HUES6 (cell line): Measurements from ENCODE around the gene FGGY.

ENCODE experiments used
- H3K27ac ChIP-seq: 2 replicates; pipeline ENCODE4 v1.7.0; 2013; ENCODE audit warnings: low read depth, mild to moderate bottlenecking, low read length, inconsistent platforms
- H3K27me3 ChIP-seq: 2 replicates; pipeline ENCODE4 v1.6.1; 2013; ENCODE audit warnings: low read length; ENCODE audit not compliant: control insufficient read depth, insufficient read depth
- H3K36me3 ChIP-seq: 2 replicates; pipeline ENCODE4 v1.6.1; 2013; ENCODE audit warnings: low read length; ENCODE audit not compliant: control insufficient read depth, insufficient read depth
- H3K4me1 ChIP-seq: 2 replicates; pipeline ENCODE4 v1.6.1; 2013; ENCODE audit warnings: low read length; ENCODE audit not compliant: control insufficient read depth, insufficient read depth
- H3K4me3 ChIP-seq: 2 replicates; pipeline ENCODE4 v1.5.1; 2013; ENCODE audit warnings: low read depth, low read length
- H3K9ac ChIP-seq: one replicate; pipeline ENCODE4 v1.6.1; 2013; ENCODE audit warnings: mild to moderate bottlenecking, low read length
- H3K9me3 ChIP-seq: 2 replicates; pipeline ENCODE4 v1.6.1; 2013; ENCODE audit warnings: low read depth, low read length; ENCODE audit not compliant: control insufficient read depth, insufficient read depth

The FGGY gene

GRCh38 chr1:59332983-59333382, 36.1 kb downstream of the FGGY start:
- H3K36me3 ChIP-seq = no peaks in the 10 kb centered on the region
- no peak overlapping the region for H3K4me3 ChIP-seq
- no peak overlapping the region for H3K27ac ChIP-seq
- H3K9ac ChIP-seq = no peak overlapping the region
- no peaks in the 10 kb centered on the region for H3K27me3 ChIP-seq
- no peaks in the 10 kb centered on the region for H3K4me1 ChIP-seq
- no peaks in the 10 kb centered on the region for H3K9me3 ChIP-seq

DNA sequence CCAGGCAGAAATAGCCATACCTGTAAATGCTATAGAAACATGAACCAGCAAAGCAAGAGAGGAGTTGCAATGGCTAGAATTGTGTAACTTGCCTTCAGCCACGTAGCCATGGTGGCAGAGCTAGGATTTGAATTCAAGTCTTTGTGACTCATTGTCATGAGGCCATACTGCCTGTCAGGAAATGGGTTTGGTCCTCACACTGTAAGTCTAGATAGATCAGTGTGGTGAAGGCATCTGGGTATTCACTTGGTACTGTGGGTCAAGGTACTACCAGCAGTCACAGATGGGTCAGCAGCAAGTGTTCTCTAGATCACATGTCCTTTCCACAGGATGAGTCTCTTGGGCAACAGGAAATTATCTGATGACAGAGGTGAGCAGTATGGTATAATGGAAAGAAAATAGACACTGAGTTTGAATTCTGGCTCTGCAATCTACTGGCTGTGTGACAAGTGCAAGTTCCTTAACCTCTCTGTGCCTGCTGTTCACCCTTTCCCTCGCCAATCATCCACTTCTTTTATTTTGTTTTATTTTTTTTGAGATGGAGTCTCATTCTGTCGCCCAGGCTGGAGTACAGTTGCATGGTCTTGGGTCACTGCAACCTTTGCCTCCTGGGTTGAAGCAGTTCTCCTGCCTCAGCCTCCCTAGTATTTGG, 36.9 kb downstream of the FGGY start:
- Histone ChIP-seq H3K27me3 (no peaks in the 10 kb centered on the region), H3K9me3 (no peaks in the 10 kb centered on the region), H3K27ac (no peak overlapping the region), H3K9ac (no peak overlapping the region), H3K36me3 (no peaks in the 10 kb centered on the region), H3K4me3 (no peak overlapping the region), H3K4me1 (no peaks in the 10 kb centered on the region)

DNA sequence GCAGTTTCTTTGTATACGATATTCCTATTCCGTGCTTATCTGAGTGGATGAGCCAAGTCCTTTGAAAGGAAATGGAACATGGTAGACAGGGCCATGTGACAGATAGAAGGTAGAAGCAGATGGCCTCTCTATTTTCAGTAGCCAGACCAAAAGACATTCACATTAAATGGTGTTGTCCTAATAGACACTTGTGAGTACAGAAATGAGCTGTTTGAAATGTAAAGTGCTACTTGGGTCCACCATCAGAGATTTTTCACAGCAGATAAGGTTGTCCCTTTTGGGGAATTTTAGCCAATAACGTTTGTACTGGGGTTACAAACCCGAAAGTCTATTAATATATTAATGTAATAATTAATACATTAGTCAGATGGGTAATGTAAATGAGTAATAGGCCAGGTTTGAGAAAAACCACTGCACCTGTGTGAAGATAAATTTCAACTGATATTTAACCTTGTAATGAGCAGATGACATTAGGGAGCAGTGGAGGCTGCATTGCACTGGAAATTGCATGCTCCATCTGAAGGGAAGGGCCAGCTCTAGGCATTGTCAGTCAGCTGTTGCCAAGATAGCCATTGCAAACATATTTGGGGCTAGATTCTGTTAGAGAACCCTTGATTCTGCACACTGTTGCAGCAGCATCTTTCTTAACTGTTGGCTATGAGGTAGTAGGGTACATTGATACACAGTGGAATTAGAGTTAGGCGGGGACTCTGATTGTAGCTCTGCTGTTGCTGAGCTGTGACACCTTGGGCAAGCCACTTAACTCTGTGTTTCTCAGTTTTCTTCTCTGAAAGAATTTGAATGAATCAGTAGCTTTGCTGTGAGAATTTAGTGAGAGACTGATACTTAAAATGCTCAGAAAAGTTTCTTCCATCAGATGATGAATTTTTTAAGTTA, 43.8 kb downstream of the FGGY start:
- H3K27me3 ChIP-seq = no peaks in the 10 kb centered on the region
- no peak overlapping the region for H3K27ac ChIP-seq
- no peak overlapping the region for H3K9ac ChIP-seq
- no peaks in the 10 kb centered on the region for H3K4me1 ChIP-seq
- H3K36me3 ChIP-seq = no peaks in the 10 kb centered on the region
- no peaks in the 10 kb centered on the region for H3K9me3 ChIP-seq
- H3K4me3 ChIP-seq = no peak overlapping the region

DNA sequence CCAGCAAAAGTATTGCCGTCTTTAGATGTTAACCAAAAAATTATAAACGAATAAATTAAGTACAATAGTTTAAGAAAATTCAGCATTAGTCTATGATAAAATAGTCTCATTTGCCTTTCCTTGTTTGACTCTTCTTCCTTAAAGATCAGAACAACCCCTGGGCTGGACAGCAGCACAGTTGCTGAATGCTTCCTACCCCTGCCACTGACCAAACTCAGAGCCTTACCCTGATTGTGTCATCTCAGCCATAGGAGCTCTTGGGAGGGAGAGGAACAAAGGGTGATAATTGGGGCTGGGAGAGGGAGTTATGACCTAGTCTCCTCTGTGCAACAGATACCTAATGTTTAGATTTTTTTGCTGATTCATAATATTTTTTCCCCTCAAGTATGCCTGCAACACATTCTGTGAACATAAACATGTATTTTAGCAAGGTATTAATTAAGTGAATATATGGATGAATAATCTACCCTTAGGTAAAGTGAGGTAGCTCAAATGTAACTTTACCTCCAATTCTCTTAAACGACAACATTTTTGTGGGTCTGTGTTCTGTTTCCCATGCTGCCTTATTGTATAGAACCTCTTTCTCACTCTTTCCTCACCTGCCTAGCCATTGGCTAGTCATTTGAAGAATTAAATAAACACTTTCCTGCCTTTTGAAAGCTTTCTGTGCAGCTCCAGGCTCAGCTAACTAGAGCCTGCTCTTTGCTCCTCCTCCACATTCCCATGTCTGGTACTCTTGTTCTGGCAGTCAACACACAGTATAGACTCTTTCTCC, 46.1 kb downstream of the FGGY start:
- H3K4me1 ChIP-seq = no peaks in the 10 kb centered on the region
- no peak overlapping the region for H3K9ac ChIP-seq
- H3K27me3 ChIP-seq = no peaks in the 10 kb centered on the region
- no peak overlapping the region for H3K27ac ChIP-seq
- no peak overlapping the region for H3K4me3 ChIP-seq
- H3K36me3 ChIP-seq = no peaks in the 10 kb centered on the region
- no peaks in the 10 kb centered on the region for H3K9me3 ChIP-seq

GRCh38 chr1:59343576-59343840, 46.6 kb downstream of the FGGY start:
- H3K4me1 ChIP-seq = no peaks in the 10 kb centered on the region
- no peak overlapping the region for H3K27ac ChIP-seq
- no peak overlapping the region for H3K4me3 ChIP-seq
- no peak overlapping the region for H3K9ac ChIP-seq
- no peaks in the 10 kb centered on the region for H3K27me3 ChIP-seq
- H3K36me3 ChIP-seq = no peaks in the 10 kb centered on the region
- no peaks in the 10 kb centered on the region for H3K9me3 ChIP-seq

GRCh38 chr1:59345221-59345620, 48.3 kb downstream of the FGGY start:
- Histone ChIP-seq H3K9ac (no peak overlapping the region), H3K9me3 (no peaks in the 10 kb centered on the region), H3K4me1 (no peaks in the 10 kb centered on the region), H3K27ac (no peak overlapping the region), H3K27me3 (no peaks in the 10 kb centered on the region), H3K36me3 (no peaks in the 10 kb centered on the region), H3K4me3 (no peak overlapping the region)

GRCh38 chr1:59346429-59346828, 49.5 kb downstream of the FGGY start:
- H3K9me3 ChIP-seq = no peaks in the 10 kb centered on the region
- no peaks in the 10 kb centered on the region for H3K4me1 ChIP-seq
- no peak overlapping the region for H3K4me3 ChIP-seq
- H3K27ac ChIP-seq = no peak overlapping the region
- H3K27me3 ChIP-seq = no peaks in the 10 kb centered on the region
- H3K36me3 ChIP-seq = no peaks in the 10 kb centered on the region
- no peak overlapping the region for H3K9ac ChIP-seq

DNA sequence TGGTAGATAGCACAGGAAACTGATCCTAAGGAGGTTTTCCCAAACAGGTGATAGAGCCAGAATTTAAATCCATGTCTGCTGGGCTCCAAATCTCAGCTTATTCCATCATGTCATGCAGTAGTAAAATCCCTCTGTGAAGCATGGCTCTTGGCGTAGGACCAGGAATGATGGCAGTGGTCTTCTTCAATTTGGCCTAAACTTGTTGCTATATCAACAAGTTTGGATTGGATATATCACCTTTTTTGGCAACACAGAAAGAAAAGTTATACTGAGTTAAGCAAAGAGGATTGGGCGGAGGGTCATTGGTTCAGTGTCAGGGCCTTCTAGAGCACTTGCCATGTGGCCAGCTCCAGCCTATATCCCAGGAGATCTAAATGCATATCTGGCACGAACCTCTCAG, 52.2 kb downstream of the FGGY start:
- H3K4me3 ChIP-seq = no peak overlapping the region
- no peaks in the 10 kb centered on the region for H3K36me3 ChIP-seq
- no peaks in the 10 kb centered on the region; the same call in 1 of the 2 replicates for H3K4me1 ChIP-seq
- no peaks in the 10 kb centered on the region for H3K9me3 ChIP-seq
- no peak overlapping the region for H3K27ac ChIP-seq
- no peak overlapping the region for H3K9ac ChIP-seq
- no peaks in the 10 kb centered on the region for H3K27me3 ChIP-seq

DNA sequence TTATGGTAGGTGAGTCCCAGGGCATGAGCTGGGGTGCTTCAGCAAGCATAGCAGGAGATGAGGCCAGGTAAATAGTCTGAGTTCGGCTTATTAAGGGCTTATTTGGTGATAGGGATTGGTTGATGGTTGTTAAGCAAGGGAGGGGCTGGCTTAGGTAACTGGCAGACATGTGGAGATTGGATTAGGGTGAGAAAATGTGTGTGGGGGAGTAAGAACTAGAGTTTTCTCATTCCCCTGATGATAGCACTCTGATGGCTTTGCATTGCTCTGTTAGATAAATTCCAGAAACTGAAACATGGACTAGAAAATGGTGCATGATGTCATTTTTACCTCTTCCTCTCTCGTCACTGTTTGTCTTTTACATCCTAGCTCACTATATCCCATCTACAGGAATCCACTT, 53.6 kb downstream of the FGGY start:
- Histone ChIP-seq H3K27me3 (no peaks in the 10 kb centered on the region), H3K9ac (no peak overlapping the region), H3K4me1 (no peaks in the 10 kb centered on the region; the same call in 1 of the 2 replicates), H3K27ac (no peak overlapping the region), H3K4me3 (no peak overlapping the region), H3K36me3 (no peaks in the 10 kb centered on the region), H3K9me3 (no peaks in the 10 kb centered on the region)

DNA sequence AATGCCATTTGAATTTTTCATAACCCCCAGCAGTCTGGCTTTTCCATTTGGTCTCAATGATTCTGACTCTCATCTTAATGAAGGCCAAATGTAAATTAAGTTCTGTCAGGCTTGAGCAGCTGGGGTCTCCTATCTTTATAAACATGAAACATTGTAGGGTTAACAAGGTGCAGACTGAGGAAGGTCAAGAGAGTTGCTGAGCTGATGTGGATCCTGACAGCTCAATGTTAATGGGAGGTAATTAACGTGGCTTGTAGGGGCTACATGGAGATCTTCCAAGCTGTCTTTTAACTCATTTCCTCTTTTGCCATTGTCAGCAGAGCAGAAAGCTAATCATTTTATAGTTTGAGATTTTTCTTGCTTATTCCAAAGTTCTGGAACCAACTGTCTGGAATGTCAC, 55.2 kb downstream of the FGGY start:
- Histone ChIP-seq H3K4me1 (no peaks in the 10 kb centered on the region; the same call in 1 of the 2 replicates), H3K9ac (no peak overlapping the region), H3K36me3 (no peaks in the 10 kb centered on the region), H3K27ac (no peak overlapping the region), H3K27me3 (no peaks in the 10 kb centered on the region), H3K9me3 (no peaks in the 10 kb centered on the region), H3K4me3 (no peak overlapping the region)

- no peaks in the 10 kb centered on the region; the same call in 1 of the 2 replicates for H3K4me1 ChIP-seq
- H3K36me3 ChIP-seq = no peaks in the 10 kb centered on the region
- no peak overlapping the region for H3K27ac ChIP-seq
- no peaks in the 10 kb centered on the region for H3K9me3 ChIP-seq
- H3K9ac ChIP-seq = no peak overlapping the region
- H3K27me3 ChIP-seq = no peaks in the 10 kb centered on the region
- H3K4me3 ChIP-seq = no peak overlapping the region
Measured at GRCh38 chr1:59353453-59353852, 56.6 kb downstream of the FGGY start.
